Stimulated activated CD4-positive, alpha-beta T cell treated with anti-CD3 and anti-CD28 coated beads, Interleukin-2, amount 100 ng/mL, for 48 hours (primary cell): ENCODE results near the gene BBIP1.

Experiments
- DNase-seq, 2 donors: peaks; one replicate each; pipeline ENCODE4 v3.0.0-alpha.2; 2020

Gene BBIP1

GRCh38 chr10:110861930-110862649 lies 56.9 kb downstream of the BBIP1 start:
- DNase-seq = no peak

- DNase-seq = no peak
Observed at GRCh38 chr10:110861476-110861875, 57.5 kb downstream of the BBIP1 start.

DNA sequence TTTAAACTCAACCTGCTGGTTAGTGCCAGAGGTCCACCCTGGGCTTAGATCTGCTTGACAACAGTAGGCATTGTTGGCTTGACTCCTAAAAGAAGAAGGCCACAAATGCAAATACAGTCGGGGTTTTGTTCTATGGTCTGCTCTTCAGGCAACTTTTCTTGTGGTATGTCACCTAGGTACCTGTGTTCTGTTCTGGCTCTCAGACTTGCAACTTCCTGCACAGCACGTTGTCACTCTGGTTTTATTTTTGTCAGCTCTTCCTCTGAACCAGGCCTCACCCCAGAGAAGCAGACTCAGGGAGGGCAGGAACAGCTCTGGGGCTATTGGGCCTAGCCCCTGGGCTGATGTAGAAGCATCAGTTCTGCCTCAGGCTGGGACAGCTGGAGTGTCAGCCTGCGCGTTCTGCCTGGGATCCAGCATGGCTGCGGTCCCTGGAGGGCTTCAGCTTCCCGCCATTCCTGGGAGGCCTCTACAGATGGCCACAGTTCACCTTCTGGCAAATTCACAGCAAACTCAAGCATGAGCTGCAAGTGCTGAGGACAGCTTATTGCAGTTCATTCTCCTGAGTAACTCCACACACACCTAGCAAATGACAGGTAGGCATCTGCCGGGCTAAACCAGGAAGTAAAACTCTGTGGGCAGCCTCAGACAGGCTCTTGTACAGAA lies 58.3 kb downstream of the BBIP1 start:
- no peak for DNase-seq

GRCh38 chr10:110859973-110860376 lies 59.0 kb downstream of the BBIP1 start:
- no peak for DNase-seq

DNA sequence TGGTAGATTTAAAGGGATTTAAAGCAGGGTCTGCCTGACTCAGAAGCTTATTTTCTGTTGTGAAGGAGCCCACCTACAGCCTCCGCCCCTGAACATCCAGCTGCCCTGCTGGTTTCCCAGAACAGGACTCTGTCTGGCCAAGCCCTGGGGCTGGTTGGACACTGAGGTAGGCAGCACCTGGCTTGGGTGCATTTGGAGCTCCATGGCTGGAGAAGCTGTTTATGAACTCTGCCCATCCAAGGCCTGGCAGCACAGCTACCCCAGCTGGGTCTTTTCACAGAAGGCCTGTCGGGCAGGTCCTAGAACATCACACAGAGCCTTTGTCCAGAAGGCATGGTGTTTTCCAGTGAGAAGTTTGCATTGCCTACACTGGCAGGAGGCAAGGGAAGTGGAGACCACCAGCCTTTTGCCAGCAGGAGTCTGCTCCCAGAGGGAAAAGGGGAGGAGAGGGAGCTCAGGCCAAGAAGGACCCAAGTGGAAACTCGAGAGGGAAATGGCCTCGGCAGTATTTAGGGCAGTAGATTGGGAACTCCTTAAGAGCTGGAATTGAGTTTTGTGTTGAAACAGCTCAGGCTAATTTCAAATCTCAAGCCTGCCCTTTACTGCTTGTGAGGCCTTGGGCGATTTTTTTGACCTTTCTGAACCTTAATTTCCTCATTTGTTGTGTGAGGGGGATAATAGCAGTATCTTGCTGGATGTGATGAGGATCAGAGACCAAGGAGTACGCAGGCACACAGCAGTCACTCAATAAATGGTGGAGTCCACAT lies 59.6 kb downstream of the BBIP1 start:
- no peak for DNase-seq

GRCh38 chr10:110858297-110858934 lies 60.6 kb downstream of the BBIP1 start:
- no peak for DNase-seq

GRCh38 chr10:110857265-110858171 lies 61.5 kb downstream of the BBIP1 start:
- DNase-seq = no peak

DNA sequence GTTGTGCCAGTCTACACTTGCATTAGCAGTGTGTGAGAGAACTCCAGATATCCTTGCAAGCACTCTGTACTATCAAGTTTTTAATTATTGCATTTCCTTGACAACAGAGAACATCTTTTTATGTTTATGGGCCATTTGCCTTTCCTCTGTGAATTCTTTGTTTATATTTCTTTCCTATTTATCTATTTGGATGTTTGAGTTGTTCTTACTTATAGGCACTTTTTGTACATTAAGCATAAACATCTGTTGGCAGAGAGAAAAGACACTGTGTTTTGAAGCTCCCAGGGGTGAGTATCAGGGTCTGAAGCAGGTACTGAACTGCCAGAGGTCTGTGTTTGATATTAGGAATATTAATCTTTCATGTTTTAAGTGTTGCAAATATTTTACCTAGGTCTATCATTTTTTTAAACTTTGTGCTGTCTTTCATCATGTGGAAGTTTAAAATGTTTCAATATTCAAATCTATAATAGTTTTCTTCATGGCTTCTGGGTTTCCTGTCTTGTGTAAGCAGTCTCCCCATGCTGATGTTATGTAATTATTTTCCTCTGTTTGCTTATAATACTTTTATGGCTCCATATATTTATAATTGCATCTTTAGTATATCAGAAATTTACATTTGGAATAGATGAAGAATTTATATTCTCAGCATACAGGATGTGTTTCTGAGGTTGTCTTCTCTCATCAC lies 64.9 kb downstream of the BBIP1 start:
- no peak for DNase-seq

DNA sequence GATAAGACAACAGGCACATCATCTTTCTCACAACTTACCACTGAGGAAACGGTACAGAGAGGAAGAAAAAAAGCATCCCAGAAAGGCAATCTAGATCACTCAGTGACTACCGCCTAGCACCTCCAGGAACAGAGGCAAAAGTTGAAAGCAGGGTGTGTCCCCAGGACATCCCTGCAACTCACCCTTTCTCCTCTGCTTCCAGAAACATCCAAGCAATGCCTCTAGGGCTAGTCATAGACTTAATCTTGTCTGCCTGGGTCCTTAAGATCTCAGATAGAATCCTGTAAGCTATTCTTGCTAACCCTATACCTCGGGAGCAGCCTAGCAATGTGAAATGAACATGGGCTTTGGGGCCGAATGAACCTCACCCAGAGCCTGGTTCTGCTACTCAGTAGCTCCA lies 66.0 kb downstream of the BBIP1 start:
- DNase-seq = no peak

DNA sequence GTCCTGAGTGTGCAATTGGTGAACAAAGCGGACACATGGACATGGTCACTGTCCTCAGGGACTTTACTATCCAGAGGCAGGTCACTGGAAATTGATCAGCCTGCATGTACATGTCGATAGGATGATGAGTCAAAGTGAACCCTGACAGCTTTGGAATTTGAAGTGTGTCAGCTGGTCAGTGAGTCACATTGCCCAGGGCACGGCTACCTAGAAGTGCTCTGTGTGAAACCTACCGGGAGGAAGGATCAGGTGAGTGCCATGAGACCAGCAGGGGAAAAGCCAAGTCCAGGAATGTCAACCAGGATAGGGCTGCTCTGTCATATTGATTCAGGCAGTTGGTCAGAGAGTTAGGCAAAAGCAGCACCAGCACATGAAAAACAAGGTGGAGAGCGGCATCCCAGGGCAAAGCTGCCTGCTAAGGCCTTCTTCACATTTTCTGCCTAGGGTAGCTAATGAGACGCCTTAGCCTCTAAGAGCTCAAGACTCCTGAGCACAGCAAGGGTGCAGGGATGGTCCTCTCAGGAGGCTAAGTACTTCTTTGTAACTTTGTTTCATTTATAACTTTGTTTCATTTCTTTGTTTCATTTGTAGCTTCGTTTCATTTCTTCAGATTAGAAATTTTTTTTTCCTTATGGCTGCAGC lies 66.6 kb downstream of the BBIP1 start:
- DNase-seq = no peak

- no peak for DNase-seq
Observed at GRCh38 chr10:110851020-110851612, 67.9 kb downstream of the BBIP1 start.

DNA sequence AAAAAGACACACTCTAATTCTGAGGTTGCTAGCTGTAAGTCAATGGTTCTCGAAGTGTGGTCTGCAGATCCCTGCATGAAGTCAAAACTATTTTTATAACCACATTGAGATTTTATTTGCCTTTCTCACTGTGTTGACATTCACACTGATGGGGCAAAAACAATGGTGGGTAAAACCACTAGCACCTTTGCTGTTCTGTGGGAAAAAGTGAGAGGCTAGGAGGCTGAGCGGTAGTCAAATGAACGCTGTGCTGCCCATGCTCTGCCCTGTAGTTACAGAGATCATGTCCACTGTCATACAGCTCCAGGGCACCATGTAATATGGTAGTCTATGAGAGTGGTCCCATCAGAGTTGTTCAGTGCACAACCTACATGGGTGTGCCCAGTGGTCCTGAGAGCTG lies 68.9 kb downstream of the BBIP1 start:
- no peak for DNase-seq
